ENCODE measurements around the gene GNAI3. TPM values are rescaled to one million over a fixed set of nuclear protein-coding genes. Genes with fewer than 3 reads are reported as not detected.
"Not testable (repeated sequence)": the region's sequence is repeated elsewhere in the genome, so short reads cannot be mapped to it uniquely, and the experiment has no call there.

The GNAI3 gene
- total and polyA plus RNA-seq, 2 donors (not counting 3 experiments of a cell fraction or from before 2014, with no cell fraction given): 5.0 to 14.0 TPM

- POLR2A ChIA-PET: no interaction called here
Measured at GRCh38 chr1:109659997-109660690, 111.7 kb downstream of the GNAI3 start.

DNA sequence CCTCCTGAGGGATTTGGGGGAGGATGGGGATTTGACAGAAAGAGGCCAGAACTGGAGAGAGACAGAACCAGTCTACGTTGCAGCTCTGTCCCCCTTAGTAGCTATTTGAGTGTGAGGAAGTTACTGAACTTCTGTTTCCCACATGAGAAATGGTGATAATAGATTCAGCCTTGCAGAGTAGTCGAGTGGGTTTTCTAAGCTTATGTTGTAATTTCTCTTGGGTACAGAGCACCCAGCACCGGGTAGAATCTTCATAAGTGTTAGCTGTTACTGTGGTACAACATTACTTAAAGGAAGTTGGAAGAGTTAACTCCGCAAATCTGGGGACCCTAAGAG, 112.2 kb downstream of the GNAI3 start:
- DNase-seq (ENCODE audit: low read depth, low spot score); H3K27me3 ChIP-seq (ENCODE audit: control insufficient read depth in 2 of 2, insufficient read depth in 2 of 2, low read length in 2 of 2); H3K9me1 ChIP-seq (replicated peaks; ENCODE audit: control insufficient read depth, extremely low read depth, insufficient read depth, low read length); intact Hi-C loops (cut with micrococcal nuclease); H3K9me3 ChIP-seq (replicated peaks; ENCODE audit: control insufficient read depth, insufficient read depth, low read length); H3K27ac ChIP-seq (ENCODE audit: insufficient read depth, low read depth, low read length); H4K20me1 ChIP-seq (replicated peaks; ENCODE audit: control insufficient read depth, extremely low read depth, insufficient read depth, low read length); H3K4me2 ChIP-seq (ENCODE audit: insufficient read depth, low read length); H3K36me3 ChIP-seq (ENCODE audit: control insufficient read depth in 2 of 2, extremely low read depth in 1 of 2, insufficient read depth in 2 of 2, low read length in 2 of 2); POLR2A ChIA-PET; H3K79me2 ChIP-seq (ENCODE audit: control insufficient read depth, insufficient read depth, low read length); FAIRE-seq; H3K4me1 ChIP-seq (ENCODE audit: control insufficient read depth, extremely low read depth, insufficient read depth, low read length); dilution Hi-C loops (cut with MboI; ENCODE audit: extremely low pct_ligation_motif_present, low sequenced_read_pairs); H3K4me3 ChIP-seq (replicated peaks in 1 of 3; ENCODE audit: insufficient read depth in 1 of 3, low read depth in 1 of 3, low read length in 3 of 3); BruUV-seq (replicated peaks); H3K9ac ChIP-seq (replicated peaks; ENCODE audit: extremely low read depth, insufficient read depth, low read length); H2AFZ ChIP-seq (ENCODE audit: low read depth, low read length): not testable (repeated sequence)
- CTCF ChIA-PET: interaction anchor here (0.7 to 1.7 kb wide), 2 partner anchors 11 to 115 kb away, joined by 3 to 6 read pairs; no protein-coding TSS in a partner anchor

More at GRCh38 chr1:109659997-109660690, 111.7 kb downstream of the GNAI3 start:
- Histone ChIP-seq H3K9me3 (replicated peaks; ENCODE audit: control insufficient read depth, insufficient read depth, low read length) (no peaks in the 10 kb centered on the region), H3K4me1 (ENCODE audit: control insufficient read depth, extremely low read depth, insufficient read depth, low read length) (peaks cover 9% of the 10 kb centered on the region), H3K4me3 (replicated peaks in 1 of 3; ENCODE audit: insufficient read depth in 1 of 3, low read depth in 1 of 3, low read length in 3 of 3) (no peak overlapping the region), H4K20me1 (replicated peaks; ENCODE audit: control insufficient read depth, extremely low read depth, insufficient read depth, low read length) (no peaks in the 10 kb centered on the region), H2AFZ (ENCODE audit: low read depth, low read length) (no peak overlapping the region), H3K27me3 (ENCODE audit: control insufficient read depth in 2 of 2, insufficient read depth in 2 of 2, low read length in 2 of 2) (no peaks in the 10 kb centered on the region), H3K36me3 (ENCODE audit: control insufficient read depth in 2 of 2, extremely low read depth in 1 of 2, insufficient read depth in 2 of 2, low read length in 2 of 2) (no peaks in the 10 kb centered on the region), H3K27ac (ENCODE audit: insufficient read depth, low read depth, low read length) (no peak overlapping the region), H3K9me1 (replicated peaks; ENCODE audit: control insufficient read depth, extremely low read depth, insufficient read depth, low read length) (no peaks in the 10 kb centered on the region), H3K79me2 (ENCODE audit: control insufficient read depth, insufficient read depth, low read length) (no peaks in the 10 kb centered on the region), H3K4me2 (ENCODE audit: insufficient read depth, low read length) (no peak overlapping the region), H3K9ac (replicated peaks; ENCODE audit: extremely low read depth, insufficient read depth, low read length) (no peak overlapping the region)
- dilution Hi-C loops (cut with MboI; ENCODE audit: extremely low pct_ligation_motif_present, low sequenced_read_pairs): no loop called here
- BruUV-seq (replicated peaks): no TSS peak
- CTCF ChIA-PET: interaction anchor here (0.7 kb wide), 1 partner anchor 11 kb away, joined by 3 read pairs; no protein-coding TSS in a partner anchor
- DNase-seq (ENCODE audit: low read depth, low spot score) (no peak), FAIRE-seq (no peak)
- no peak for TF ChIP-seq JUN (IDR thresholded peaks at IDR 0.05; ENCODE audit: borderline replicate concordance, insufficient read depth, insufficient read length, low read depth)
- intact Hi-C loops (cut with micrococcal nuclease): no loop called here

Measured in endothelial cell of umbilical vein (primary cell).